Astrocyte (in vitro differentiated cells and primary cell): Measurements from ENCODE around the gene TBC1D2. TPM values are rescaled to one million over a fixed set of nuclear protein-coding genes. Genes with fewer than 3 reads are reported as not detected.
"Not testable (repeated sequence)": the region's sequence is repeated elsewhere in the genome, so short reads cannot be mapped to it uniquely, and the experiment has no call there.

ENCODE experiments used
- DNase-seq: peaks from one replicate; pipeline ENCODE4 v3.0.0-alpha.2; 2010; ENCODE audit warnings: low read depth
- FAIRE-seq: peaks from 2 replicates; lab custom pipeline; 2011; peaks lifted over from hg19 to GRCh38; lab: Jason Lieb, UNC
- H2AFZ ChIP-seq: 2 replicates; pipeline ENCODE4 v1.6.0; 2012; ENCODE audit warnings: low read depth, low read length, inconsistent platforms
- H3K27ac ChIP-seq: 2 replicates; pipeline ENCODE4 v1.5.1; 2011; ENCODE audit warnings: low read depth, low read length, inconsistent platforms
- H3K27me3 ChIP-seq: 2 replicates; pipeline ENCODE4 v1.6.0; 2011; ENCODE audit warnings: low read length, inconsistent platforms; ENCODE audit not compliant: insufficient read depth
- H3K36me3 ChIP-seq: 2 replicates; pipeline ENCODE4 v1.5.1; 2011; ENCODE audit warnings: low read length, inconsistent platforms; ENCODE audit not compliant: insufficient read depth
- H3K4me1 ChIP-seq: 2 replicates; pipeline ENCODE4 v1.5.1; 2011; ENCODE audit warnings: low read length, inconsistent platforms; ENCODE audit not compliant: insufficient read depth
- H3K4me2 ChIP-seq: 2 replicates; pipeline ENCODE4 v1.6.0; 2012; ENCODE audit warnings: low read length, inconsistent platforms
- H3K4me3 ChIP-seq: 2 replicates; pipeline ENCODE4 v1.5.1; 2011; ENCODE audit warnings: low read depth, mild to moderate bottlenecking, low read length, inconsistent platforms; ENCODE audit not compliant: insufficient read depth
- H3K79me2 ChIP-seq: 2 replicates; pipeline ENCODE4 v1.6.0; 2012; ENCODE audit warnings: mild to moderate bottlenecking, low read length, inconsistent platforms; ENCODE audit not compliant: insufficient read depth
- H3K9ac ChIP-seq: 2 replicates; pipeline ENCODE4 v1.6.0; 2012; ENCODE audit warnings: mild to moderate bottlenecking, low read length, inconsistent platforms
- H3K9me3 ChIP-seq: 2 replicates; pipeline ENCODE4 v1.5.1; 2012; ENCODE audit warnings: low read depth, mild to moderate bottlenecking, low read length, inconsistent platforms; ENCODE audit not compliant: insufficient read depth
- H4K20me1 ChIP-seq: 2 replicates; pipeline ENCODE4 v1.6.0; 2012; ENCODE audit warnings: low read length, inconsistent platforms; ENCODE audit not compliant: insufficient read depth
- H3K27ac Mint-ChIP-seq: one replicate; pipeline ENCODE4 v1.8.0; 2021; ENCODE audit warnings: mild to moderate bottlenecking, mixed read lengths; ENCODE audit not compliant: unreplicated experiment
- H3K27me3 Mint-ChIP-seq: one replicate; pipeline ENCODE4 v1.8.0; 2021; ENCODE audit warnings: low read depth, mixed read lengths; ENCODE audit not compliant: unreplicated experiment
- H3K36me3 Mint-ChIP-seq: one replicate; pipeline ENCODE4 v1.8.0; 2021; ENCODE audit warnings: low read depth, mixed read lengths; ENCODE audit not compliant: unreplicated experiment
- H3K4me1 Mint-ChIP-seq: one replicate; pipeline ENCODE4 v1.8.0; 2021; ENCODE audit warnings: low read depth, mixed read lengths; ENCODE audit not compliant: unreplicated experiment
- H3K4me3 Mint-ChIP-seq: one replicate; pipeline ENCODE4 v1.8.0; 2021; ENCODE audit warnings: mild to moderate bottlenecking, moderate library complexity, mixed read lengths; ENCODE audit not compliant: unreplicated experiment
- H3K9me3 Mint-ChIP-seq: one replicate; pipeline ENCODE4 v1.8.0; 2021; ENCODE audit warnings: mild to moderate bottlenecking, mixed read lengths; ENCODE audit not compliant: unreplicated experiment
- EZH2 ChIP-seq: IDR thresholded peaks from 2 replicates; pipeline ENCODE4 v1.6.1; 2012; ENCODE audit warnings: mild to moderate bottlenecking, low read length, inconsistent platforms; ENCODE audit not compliant: insufficient read depth
- total RNA-seq: library from RNA; stranded (reverse); gene quantifications from 2 replicates; pipeline ENCODE4 v1.2.1, GENCODE V29; 2021
- TF ChIP-seq, protein P1 (sequence below): IDR thresholded peaks from 2 replicates; pipeline ENCODE4 v1.5.1; 2011; ENCODE audit warnings: low read depth, mild to moderate bottlenecking, inconsistent platforms, low read length, moderate library complexity; ENCODE audit not compliant: insufficient read depth

The TBC1D2 gene
- total RNA-seq, 1 donor from 2014 or later, result 9.6 TPM

DNA sequence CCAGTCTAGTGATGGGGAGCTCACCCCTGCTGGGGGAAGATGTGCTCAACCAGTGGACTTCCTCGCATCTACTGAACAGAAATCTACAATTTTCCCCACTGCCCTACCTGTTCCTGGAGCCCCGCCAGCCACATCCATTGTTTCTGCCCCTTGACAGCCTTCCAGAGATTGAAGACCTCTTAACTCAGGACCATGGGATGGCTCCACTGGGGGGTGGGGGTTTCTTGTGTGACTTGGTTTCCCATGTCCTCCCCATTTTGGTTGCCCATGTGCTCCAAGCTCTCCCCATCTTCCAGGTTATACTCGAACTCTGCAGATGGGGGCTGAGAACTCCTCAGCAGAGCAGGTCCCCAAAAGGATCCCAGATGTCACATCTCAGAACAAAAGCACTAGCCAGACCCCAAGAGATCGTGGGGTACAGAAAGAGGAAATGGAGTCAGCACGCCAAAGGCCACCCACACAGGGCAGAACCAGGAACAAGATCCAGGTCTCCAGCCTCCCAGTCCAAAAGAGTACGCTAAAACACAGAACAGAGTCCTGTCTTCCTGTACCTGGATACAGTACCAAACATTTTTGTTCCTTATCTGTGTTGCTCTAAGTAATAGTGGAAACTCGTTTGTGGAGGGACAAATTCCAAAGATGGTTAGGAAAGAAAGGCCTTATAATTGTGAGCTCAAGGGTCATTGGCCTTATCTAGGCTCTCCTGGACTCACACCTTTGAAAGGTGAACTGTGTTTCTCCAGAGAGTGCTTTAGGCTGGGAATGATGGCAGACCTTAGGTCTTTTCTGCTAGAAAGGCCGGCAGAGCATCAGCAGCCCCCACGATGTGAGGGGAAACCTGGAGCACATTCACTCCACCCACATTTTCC is 78.8 kb downstream of the TBC1D2 start:
- H3K4me1 Mint-ChIP-seq, result no peaks in the 10 kb centered on the region
- H3K4me3 Mint-ChIP-seq, result no peak overlapping the region
- H3K9me3 Mint-ChIP-seq, result peaks cover 1% of the 10 kb centered on the region
- Histone ChIP-seq H3K4me1 (no peaks in the 10 kb centered on the region), H3K9ac (no peak overlapping the region), H3K36me3 (no peaks in the 10 kb centered on the region), H3K9me3 (no peaks in the 10 kb centered on the region), H3K27ac (no peak overlapping the region), H3K4me2 (no peak overlapping the region), H3K79me2 (no peaks in the 10 kb centered on the region), H2AFZ (no peak overlapping the region), H3K27me3 (no peaks in the 10 kb centered on the region), H4K20me1 (no peaks in the 10 kb centered on the region), H3K4me3 (no peak overlapping the region)
- H3K27ac Mint-ChIP-seq, result no peak overlapping the region
- no peaks in the 10 kb centered on the region for H3K36me3 Mint-ChIP-seq
- DNase-seq, result no peak
- peaks cover 5% of the 10 kb centered on the region for H3K27me3 Mint-ChIP-seq
- no peak for TF ChIP-seq EZH2
- TF ChIP-seq, protein P1, sequence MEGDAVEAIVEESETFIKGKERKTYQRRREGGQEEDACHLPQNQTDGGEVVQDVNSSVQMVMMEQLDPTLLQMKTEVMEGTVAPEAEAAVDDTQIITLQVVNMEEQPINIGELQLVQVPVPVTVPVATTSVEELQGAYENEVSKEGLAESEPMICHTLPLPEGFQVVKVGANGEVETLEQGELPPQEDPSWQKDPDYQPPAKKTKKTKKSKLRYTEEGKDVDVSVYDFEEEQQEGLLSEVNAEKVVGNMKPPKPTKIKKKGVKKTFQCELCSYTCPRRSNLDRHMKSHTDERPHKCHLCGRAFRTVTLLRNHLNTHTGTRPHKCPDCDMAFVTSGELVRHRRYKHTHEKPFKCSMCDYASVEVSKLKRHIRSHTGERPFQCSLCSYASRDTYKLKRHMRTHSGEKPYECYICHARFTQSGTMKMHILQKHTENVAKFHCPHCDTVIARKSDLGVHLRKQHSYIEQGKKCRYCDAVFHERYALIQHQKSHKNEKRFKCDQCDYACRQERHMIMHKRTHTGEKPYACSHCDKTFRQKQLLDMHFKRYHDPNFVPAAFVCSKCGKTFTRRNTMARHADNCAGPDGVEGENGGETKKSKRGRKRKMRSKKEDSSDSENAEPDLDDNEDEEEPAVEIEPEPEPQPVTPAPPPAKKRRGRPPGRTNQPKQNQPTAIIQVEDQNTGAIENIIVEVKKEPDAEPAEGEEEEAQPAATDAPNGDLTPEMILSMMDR, result no peak
- no peak for FAIRE-seq

DNA sequence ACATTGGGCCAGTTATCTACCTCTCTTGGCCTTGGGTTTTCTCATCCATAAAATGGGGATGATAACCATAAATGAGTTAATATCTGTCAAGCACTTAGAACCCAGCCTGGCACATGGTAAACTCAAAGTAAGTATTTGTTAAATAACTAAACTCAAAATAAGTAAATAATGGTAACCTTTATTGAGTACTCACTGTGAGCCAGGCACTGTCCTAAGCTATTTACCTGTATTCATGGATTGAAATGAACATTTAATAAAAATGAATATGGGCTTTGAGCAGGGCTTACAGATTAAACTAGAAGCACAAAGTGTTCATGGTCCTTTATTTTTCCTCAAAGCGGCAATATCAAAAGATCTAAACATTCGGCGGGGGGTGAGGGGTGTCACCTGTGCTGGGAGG is 79.7 kb downstream of the TBC1D2 start:
- Histone ChIP-seq H3K4me3 (no peak overlapping the region), H3K4me1 (no peaks in the 10 kb centered on the region), H3K27ac (no peak overlapping the region), H3K27me3 (no peaks in the 10 kb centered on the region), H2AFZ (no peak overlapping the region), H3K36me3 (no peaks in the 10 kb centered on the region), H3K9ac (no peak overlapping the region), H3K9me3 (no peaks in the 10 kb centered on the region), H3K4me2 (no peak overlapping the region), H3K79me2 (no peaks in the 10 kb centered on the region), H4K20me1 (no peaks in the 10 kb centered on the region)
- Mint-ChIP-seq H3K4me1 (no peaks in the 10 kb centered on the region), H3K27me3 (peaks cover 5% of the 10 kb centered on the region), H3K27ac (no peak overlapping the region), H3K9me3 (peaks cover 1% of the 10 kb centered on the region), H3K36me3 (no peaks in the 10 kb centered on the region), H3K4me3 (no peak overlapping the region)
- TF ChIP-seq EZH2, result no peak
- TF ChIP-seq, protein P1, result no peak
- DNase-seq (no peak), FAIRE-seq (no peak)

DNA sequence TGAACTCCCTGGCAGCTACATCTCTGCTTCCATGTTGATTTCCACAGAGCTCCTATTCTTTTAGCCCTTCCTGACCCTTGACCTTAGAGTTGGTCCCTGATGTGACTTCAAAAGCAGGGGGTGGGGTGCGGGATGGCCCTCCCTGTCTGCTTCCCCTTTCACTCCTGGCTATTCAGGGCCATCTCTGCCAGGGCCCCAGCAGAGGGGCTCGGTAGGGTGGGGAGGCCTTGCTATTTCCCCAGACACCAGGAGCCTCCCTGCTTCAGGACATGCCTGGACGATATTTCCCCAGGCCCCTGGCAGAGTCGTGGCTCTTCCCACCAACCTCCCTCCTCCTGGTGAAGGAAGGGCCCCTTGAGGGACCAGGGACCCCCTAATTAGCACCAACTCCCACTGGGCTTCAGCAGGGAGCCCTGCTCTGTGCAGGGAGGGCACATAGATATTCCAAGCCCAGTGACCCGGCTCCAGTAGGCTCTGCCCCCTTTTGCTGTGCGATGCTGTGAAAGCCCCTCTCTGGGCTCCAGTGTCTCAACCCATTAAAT is 80.3 kb downstream of the TBC1D2 start:
- Mint-ChIP-seq H3K36me3 (no peaks in the 10 kb centered on the region), H3K27me3 (peaks cover 2% of the 10 kb centered on the region), H3K27ac (no peak overlapping the region), H3K4me3 (no peak overlapping the region), H3K4me1 (no peaks in the 10 kb centered on the region), H3K9me3 (no peaks in the 10 kb centered on the region)
- DNase-seq (no peak), FAIRE-seq (no peak)
- Histone ChIP-seq H3K4me3 (no peak overlapping the region), H3K27me3 (no peaks in the 10 kb centered on the region), H3K4me1 (no peaks in the 10 kb centered on the region), H3K4me2 (no peak overlapping the region), H3K27ac (no peak overlapping the region), H4K20me1 (no peaks in the 10 kb centered on the region), H2AFZ (no peak overlapping the region), H3K9ac (no peak overlapping the region), H3K79me2 (no peaks in the 10 kb centered on the region), H3K36me3 (no peaks in the 10 kb centered on the region), H3K9me3 (no peaks in the 10 kb centered on the region)
- TF ChIP-seq EZH2, result no peak
- TF ChIP-seq, protein P1, result no peak

DNA sequence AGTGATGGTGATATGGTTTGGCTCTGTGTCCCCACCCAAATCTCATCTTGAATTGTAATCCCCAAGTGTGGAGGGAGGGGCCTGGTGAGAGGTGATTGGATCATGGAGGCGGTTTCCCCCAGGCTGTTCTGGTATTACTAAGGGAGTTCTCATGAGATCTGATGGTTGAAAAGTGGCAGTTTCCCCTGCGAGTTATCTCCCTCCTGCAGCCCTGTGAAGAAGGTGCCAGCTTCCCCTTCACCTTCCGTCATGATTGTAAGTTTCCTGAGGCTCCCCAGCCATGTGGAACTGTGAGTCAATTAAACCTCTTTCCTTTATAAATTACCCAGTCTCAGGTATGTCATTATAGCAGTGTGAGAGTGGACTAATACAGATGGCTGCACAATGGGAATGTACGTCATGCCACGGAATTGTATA is 80.9 kb downstream of the TBC1D2 start:
- not testable (repeated sequence) for H3K79me2 ChIP-seq, H3K27ac Mint-ChIP-seq, H3K4me1 ChIP-seq, H3K4me3 Mint-ChIP-seq, H3K9me3 ChIP-seq, H3K9ac ChIP-seq, H3K27me3 ChIP-seq, H3K27ac ChIP-seq, H3K36me3 Mint-ChIP-seq, H2AFZ ChIP-seq, DNase-seq, H3K36me3 ChIP-seq, H3K4me2 ChIP-seq, H3K9me3 Mint-ChIP-seq, H3K27me3 Mint-ChIP-seq, H4K20me1 ChIP-seq, FAIRE-seq, H3K4me1 Mint-ChIP-seq, H3K4me3 ChIP-seq
